MG63 (cell line): ENCODE measurements around the gene MYH13. TPM values are rescaled to one million over a fixed set of nuclear protein-coding genes. Genes with fewer than 3 reads are reported as not detected.
A peak's percentile ranks its signal among the peaks of the same experiment; 100 is the strongest.

Source experiments
- DNase-seq: peaks from one replicate; pipeline ENCODE4 v3.0.0-alpha.2; 2020
- H3K27me3 ChIP-seq: fragments of 250-450 bp; sonication (Bioruptor Pico); 2 replicates; pipeline ENCODE4 v1.5.1; 2020; ENCODE audit warnings: mild to moderate bottlenecking, moderate library complexity
- H3K36me3 ChIP-seq: fragments of 250-450 bp; sonication (Bioruptor Pico); 2 replicates; pipeline ENCODE4 v1.5.1; 2020; ENCODE audit warnings: mild to moderate bottlenecking, moderate library complexity
- H3K4me3 ChIP-seq: fragments of 250-450 bp; sonication (Bioruptor Pico); 2 replicates; pipeline ENCODE4 v1.5.1; 2020; ENCODE audit warnings: mild to moderate bottlenecking, moderate library complexity
- H3K9me3 ChIP-seq: fragments of 250-450 bp; sonication (Bioruptor Pico); 2 replicates; pipeline ENCODE4 v1.5.1; 2020; ENCODE audit warnings: mild to moderate bottlenecking, moderate library complexity
- total RNA-seq: library from RNA; depleted of rRNA; stranded (reverse); fragments of >200 nt; shearing (Covaris generic); gene quantifications from 2 replicates; pipeline ENCODE4 v1.2.3, GENCODE V29; 2014; ENCODE audit warnings: low replicate concordance

The MYH13 gene
- total RNA-seq, 1 experiment from 2014 or later = 0.03 TPM

- 0 out of 2 replicates have a peak, but pooled peaks cover 3% of the 10 kb centered on the region for H3K9me3 ChIP-seq
- DNase-seq = no peak
- peaks cover 18% of the 10 kb centered on the region for H3K27me3 ChIP-seq
- H3K36me3 ChIP-seq = no peaks in the 10 kb centered on the region
- H3K4me3 ChIP-seq = no peak overlapping the region
Observed at GRCh38 chr17:10286324-10286723, 86.5 kb downstream of the MYH13 start.

DNA sequence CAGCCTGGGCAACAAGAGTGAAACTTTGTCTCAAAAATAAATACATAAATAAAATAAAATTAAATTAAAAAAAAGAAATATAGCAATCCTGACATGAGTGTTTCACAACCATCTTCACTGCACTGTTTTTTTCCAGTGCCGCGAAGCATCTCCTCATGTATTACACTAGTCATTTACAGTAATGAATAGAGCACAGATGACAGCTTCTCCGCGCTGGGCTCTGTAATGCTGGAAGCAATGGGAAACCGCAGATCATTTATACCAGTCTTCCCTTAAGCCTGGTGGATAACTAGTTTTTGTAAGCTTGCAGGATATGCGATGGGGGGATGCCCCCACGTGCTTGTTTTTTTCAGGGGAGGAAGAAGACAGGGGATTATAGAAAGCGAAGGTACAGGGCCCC, 86.9 kb downstream of the MYH13 start:
- H3K4me3 ChIP-seq = no peak overlapping the region
- peaks cover 18% of the 10 kb centered on the region for H3K27me3 ChIP-seq
- no peak for DNase-seq
- H3K36me3 ChIP-seq = no peaks in the 10 kb centered on the region
- 0 out of 2 replicates have a peak, but pooled peaks cover 3% of the 10 kb centered on the region for H3K9me3 ChIP-seq

GRCh38 chr17:10280068-10280467, 92.7 kb downstream of the MYH13 start:
- no peak for DNase-seq
- no peak overlapping the region for H3K4me3 ChIP-seq
- peaks cover 5% of the 10 kb centered on the region; the same call in 1 of the 2 replicates for H3K27me3 ChIP-seq
- H3K36me3 ChIP-seq = no peaks in the 10 kb centered on the region
- 0 out of 2 replicates have a peak, but pooled peaks cover 3% of the 10 kb centered on the region for H3K9me3 ChIP-seq

DNA sequence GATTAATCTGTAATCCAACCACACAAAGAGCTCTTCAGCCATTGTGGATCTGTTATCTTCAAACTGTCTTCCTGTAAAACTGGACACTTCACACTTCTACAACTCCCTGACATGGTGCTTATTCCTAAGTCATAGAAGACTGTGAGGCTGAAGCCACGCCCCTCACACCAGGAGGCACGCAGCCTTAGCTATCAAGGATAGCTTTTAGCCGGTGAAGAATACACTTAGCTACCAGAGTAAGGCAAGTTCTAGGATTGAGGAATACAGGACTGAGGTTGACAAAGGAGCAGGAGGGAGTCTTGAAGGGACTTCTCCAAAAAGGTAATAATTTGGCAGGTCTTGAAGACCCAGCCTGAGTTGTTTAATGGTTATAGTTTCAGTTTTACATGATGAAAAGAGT, 94.6 kb downstream of the MYH13 start:
- Histone ChIP-seq H3K9me3 (0 out of 2 replicates have a peak, but pooled peaks cover 3% of the 10 kb centered on the region), H3K27me3 (peaks cover 5% of the 10 kb centered on the region; the same call in 1 of the 2 replicates), H3K4me3 (peak overlapping the region; percentile 32), H3K36me3 (no peaks in the 10 kb centered on the region)
- peak; percentile 40 for DNase-seq

GRCh38 chr17:10276436-10276835, 96.4 kb downstream of the MYH13 start:
- Histone ChIP-seq H3K4me3 (no peak overlapping the region), H3K36me3 (no peaks in the 10 kb centered on the region), H3K27me3 (0 out of 2 replicates have a peak, but pooled peaks cover 2% of the 10 kb centered on the region), H3K9me3 (no peaks in the 10 kb centered on the region)
- DNase-seq = no peak

- Histone ChIP-seq H3K27me3 (no peaks in the 10 kb centered on the region), H3K36me3 (no peaks in the 10 kb centered on the region), H3K9me3 (no peaks in the 10 kb centered on the region), H3K4me3 (no peak overlapping the region)
- DNase-seq = no peak
Observed at GRCh38 chr17:10275418-10275817, 97.4 kb downstream of the MYH13 start.

DNA sequence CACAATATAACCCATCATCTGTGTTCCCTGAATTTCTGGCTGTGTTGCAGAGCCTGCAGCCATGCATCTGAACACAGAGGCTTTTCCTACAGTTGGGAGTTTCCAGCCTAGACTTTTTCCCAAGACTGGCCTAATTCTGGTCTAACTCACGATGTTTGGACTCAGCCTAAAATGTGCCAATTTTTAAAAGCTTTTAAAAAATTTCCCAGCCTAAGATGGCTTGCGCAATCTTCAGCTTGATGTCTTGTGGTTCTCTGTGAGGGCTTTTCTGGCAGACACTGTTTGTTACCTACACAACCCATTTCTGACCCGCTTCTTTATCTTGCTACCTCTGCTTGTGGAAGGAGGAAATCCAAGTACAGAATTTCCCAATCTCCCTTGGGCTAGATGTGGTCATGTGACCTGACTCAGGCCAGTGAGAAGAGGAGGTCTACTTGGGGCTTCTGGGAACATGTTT, 101.7 kb downstream of the MYH13 start:
- Histone ChIP-seq H3K9me3 (no peaks in the 10 kb centered on the region), H3K4me3 (no peak overlapping the region), H3K27me3 (no peaks in the 10 kb centered on the region), H3K36me3 (no peaks in the 10 kb centered on the region)
- DNase-seq = no peak

GRCh38 chr17:10270258-10270657, 102.5 kb downstream of the MYH13 start:
- no peaks in the 10 kb centered on the region for H3K36me3 ChIP-seq
- H3K4me3 ChIP-seq = no peak overlapping the region
- DNase-seq = peak; percentile 48
- H3K27me3 ChIP-seq = no peaks in the 10 kb centered on the region
- no peaks in the 10 kb centered on the region for H3K9me3 ChIP-seq

GRCh38 chr17:10268005-10268404, 104.8 kb downstream of the MYH13 start:
- no peak for DNase-seq
- H3K36me3 ChIP-seq = no peaks in the 10 kb centered on the region
- no peaks in the 10 kb centered on the region; the same call in 1 of the 2 replicates for H3K9me3 ChIP-seq
- no peak overlapping the region for H3K4me3 ChIP-seq
- H3K27me3 ChIP-seq = no peaks in the 10 kb centered on the region

- H3K27me3 ChIP-seq = peaks cover 2% of the 10 kb centered on the region; the same call in 1 of the 2 replicates
- H3K36me3 ChIP-seq = no peaks in the 10 kb centered on the region
- no peak for DNase-seq
- no peaks in the 10 kb centered on the region; the same call in 1 of the 2 replicates for H3K9me3 ChIP-seq
- no peak overlapping the region for H3K4me3 ChIP-seq
Observed at GRCh38 chr17:10266296-10266876, 106.4 kb downstream of the MYH13 start.

GRCh38 chr17:10265100-10265810, 107.6 kb downstream of the MYH13 start:
- H3K4me3 ChIP-seq = no peak overlapping the region
- H3K36me3 ChIP-seq = no peaks in the 10 kb centered on the region
- peaks cover 4% of the 10 kb centered on the region; the same call in 1 of the 2 replicates for H3K27me3 ChIP-seq
- no peak for DNase-seq
- H3K9me3 ChIP-seq = no peaks in the 10 kb centered on the region; the same call in 1 of the 2 replicates

GRCh38 chr17:10264051-10264450, 108.8 kb downstream of the MYH13 start:
- peaks cover 4% of the 10 kb centered on the region; the same call in 1 of the 2 replicates for H3K27me3 ChIP-seq
- no peaks in the 10 kb centered on the region for H3K36me3 ChIP-seq
- H3K9me3 ChIP-seq = no peaks in the 10 kb centered on the region; the same call in 1 of the 2 replicates
- no peak for DNase-seq
- H3K4me3 ChIP-seq = no peak overlapping the region

DNA sequence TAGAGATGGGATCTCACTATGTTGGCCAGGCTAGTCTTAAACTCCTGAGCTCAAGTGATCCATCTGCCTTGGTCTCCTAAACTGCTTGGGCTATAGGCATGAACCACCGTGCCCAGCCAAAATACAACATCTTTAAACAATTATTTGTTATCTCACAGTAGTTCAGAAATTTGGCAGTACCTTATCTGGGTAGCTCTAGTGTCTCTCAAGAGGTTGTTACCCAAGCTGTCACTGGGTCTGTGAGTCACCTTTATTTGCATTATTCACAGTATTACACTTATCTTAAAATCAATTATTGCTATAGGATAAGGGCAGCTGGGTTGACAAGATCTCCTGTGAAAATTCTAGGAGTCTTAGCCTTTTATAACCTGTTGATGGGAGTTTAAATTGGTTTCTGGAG, 110.4 kb downstream of the MYH13 start:
- Histone ChIP-seq H3K27me3 (peaks cover 4% of the 10 kb centered on the region; the same call in 1 of the 2 replicates), H3K9me3 (no peaks in the 10 kb centered on the region; the same call in 1 of the 2 replicates), H3K4me3 (no peak overlapping the region), H3K36me3 (no peaks in the 10 kb centered on the region)
- DNase-seq = no peak

DNA sequence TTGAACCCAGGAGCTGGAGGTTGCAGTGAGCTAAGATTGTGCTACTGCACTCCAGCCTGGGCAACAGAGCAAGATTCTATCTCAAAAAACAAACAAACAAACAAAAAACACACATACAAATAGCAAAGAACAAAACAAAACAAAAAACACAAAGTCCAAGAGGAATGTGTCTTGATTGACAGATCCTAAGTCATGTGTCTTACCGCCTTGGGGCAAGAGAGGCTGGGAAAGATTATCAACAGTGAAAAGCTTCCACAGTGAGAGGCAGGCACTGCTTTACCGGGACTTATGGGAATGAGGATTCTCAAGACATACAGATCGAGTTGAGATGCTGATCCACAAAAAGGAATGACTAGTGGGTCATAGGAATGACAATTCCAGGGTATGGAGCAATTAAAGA, 111.7 kb downstream of the MYH13 start:
- H3K4me3 ChIP-seq = no peak overlapping the region
- H3K27me3 ChIP-seq = peaks cover 4% of the 10 kb centered on the region; the same call in 1 of the 2 replicates
- H3K9me3 ChIP-seq = no peaks in the 10 kb centered on the region; the same call in 1 of the 2 replicates
- no peak for DNase-seq
- no peaks in the 10 kb centered on the region for H3K36me3 ChIP-seq

DNA sequence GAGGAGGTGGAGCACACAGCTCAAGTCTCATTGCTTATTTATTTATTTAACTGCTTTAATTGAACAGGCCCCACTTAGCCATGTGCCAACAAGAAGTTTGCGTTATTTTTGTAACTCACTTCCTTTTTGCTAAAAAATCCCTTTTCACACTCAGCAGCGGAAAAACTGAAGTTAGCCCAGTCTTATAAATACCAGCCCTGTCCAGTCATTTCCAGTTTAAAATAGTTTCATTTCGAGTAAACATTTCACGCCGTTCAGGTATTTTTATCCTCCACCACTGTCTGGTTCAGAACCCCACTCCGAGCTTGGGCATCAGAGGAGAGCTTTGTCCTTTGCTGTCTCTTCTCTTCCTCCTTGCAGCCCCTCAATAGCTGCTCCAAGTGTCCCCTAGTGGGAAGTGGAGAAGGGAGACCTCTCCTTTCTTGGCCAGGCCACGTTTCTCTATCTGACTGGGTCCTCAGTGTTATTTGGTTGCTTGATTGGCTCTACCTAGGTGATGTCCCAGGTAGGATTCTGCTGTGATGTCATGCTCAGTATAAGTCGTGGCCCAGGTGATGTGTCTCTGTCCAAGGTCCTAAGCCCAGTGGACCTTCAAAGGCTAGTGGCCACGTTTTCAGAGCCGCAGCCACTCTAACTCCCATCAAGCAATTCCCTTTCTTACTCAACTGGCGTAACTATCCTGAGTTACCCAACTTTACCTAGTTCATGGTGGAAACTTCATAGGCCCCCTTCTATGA, 121.4 kb downstream of the MYH13 start:
- Histone ChIP-seq H3K9me3 (no peaks in the 10 kb centered on the region; the same call in 1 of the 2 replicates), H3K27me3 (no peaks in the 10 kb centered on the region; the same call in 1 of the 2 replicates), H3K36me3 (no peaks in the 10 kb centered on the region), H3K4me3 (no peak overlapping the region)
- DNase-seq = no peak
